Measurements from ENCODE around the gene NT5C2. TPM values are rescaled to one million over a fixed set of nuclear protein-coding genes. Genes with fewer than 3 reads are reported as not detected.

Gene NT5C2
- total RNA-seq, 4 donors from 2014 or later, result 33.5 to 53.2 (median 35.3) TPM

GRCh38 chr10:103086261-103086660 lies 106.8 kb downstream of the NT5C2 start:
- H3K4me3 ChIP-seq, result no peak overlapping the region
- in situ Hi-C loops (cut with MboI; ENCODE audit: low sequenced_read_pairs in 4 of 4), result no loop called here
- H3K27me3 ChIP-seq, result no peaks in the 10 kb centered on the region
- no peak for DNase-seq
- intact Hi-C loops (cut with DNase I; ENCODE audit: low total_unique reads), result no loop called here
- ATAC-seq, result no peak
- H3K36me3 ChIP-seq, result peaks cover 7 to 76% of the 10 kb centered on the region in 2 donors
- TF ChIP-seq CTCF (IDR thresholded peaks at IDR 0.05 in 4 of 5, conservative IDR thresholded peaks at IDR 0.05 in 1 of 5), result no peak
- H3K4me1 ChIP-seq, result no peaks in the 10 kb centered on the region
- no peaks in the 10 kb centered on the region for H3K9me3 ChIP-seq
- no peak overlapping the region for H3K27ac ChIP-seq

- Histone ChIP-seq H3K27ac (no peak overlapping the region), H3K27me3 (no peaks in the 10 kb centered on the region), H3K9me3 (no peaks in the 10 kb centered on the region), H3K4me3 (no peak overlapping the region), H3K36me3 (peaks cover 3 to 53% of the 10 kb centered on the region in 2 donors), H3K4me1 (no peaks in the 10 kb centered on the region)
- in situ Hi-C loops (cut with MboI; ENCODE audit: low sequenced_read_pairs in 4 of 4), result no loop called here
- intact Hi-C loops (cut with DNase I; ENCODE audit: low total_unique reads), result no loop called here
- no peak for ATAC-seq
- no peak for TF ChIP-seq POLR2A (IDR thresholded peaks at IDR 0.05)
- TF ChIP-seq CTCF (IDR thresholded peaks at IDR 0.05 in 4 of 5, conservative IDR thresholded peaks at IDR 0.05 in 1 of 5), result no peak
- DNase-seq, result no peak
Observed at GRCh38 chr10:103083977-103084320, 109.1 kb downstream of the NT5C2 start.

- H3K4me3 ChIP-seq, result no peak overlapping the region
- intact Hi-C loops (cut with DNase I; ENCODE audit: low total_unique reads), result no loop called here
- H3K36me3 ChIP-seq, result peaks cover 3 to 48% of the 10 kb centered on the region in 2 donors
- no peaks in the 10 kb centered on the region for H3K4me1 ChIP-seq
- no peaks in the 10 kb centered on the region for H3K27me3 ChIP-seq
- in situ Hi-C loops (cut with MboI; ENCODE audit: low sequenced_read_pairs in 4 of 4), result no loop called here
- ATAC-seq (no peak), DNase-seq (no peak)
- H3K9me3 ChIP-seq, result no peaks in the 10 kb centered on the region
- TF ChIP-seq CTCF (IDR thresholded peaks at IDR 0.05 in 4 of 5, conservative IDR thresholded peaks at IDR 0.05 in 1 of 5), result no peak
- TF ChIP-seq POLR2A (IDR thresholded peaks at IDR 0.05), result no peak
- no peak overlapping the region for H3K27ac ChIP-seq
Observed at GRCh38 chr10:103083266-103083976, 109.7 kb downstream of the NT5C2 start.

GRCh38 chr10:103082683-103083082 lies 110.4 kb downstream of the NT5C2 start:
- no peak overlapping the region for H3K27ac ChIP-seq
- no peaks in the 10 kb centered on the region for H3K27me3 ChIP-seq
- intact Hi-C loops (cut with DNase I; ENCODE audit: low total_unique reads) (no loop called here), in situ Hi-C loops (cut with MboI; ENCODE audit: low sequenced_read_pairs in 4 of 4) (no loop called here)
- no peak overlapping the region for H3K4me3 ChIP-seq
- no peaks in the 10 kb centered on the region for H3K4me1 ChIP-seq
- H3K36me3 ChIP-seq, result peaks cover under 1 to 40% of the 10 kb centered on the region in 2 donors
- ATAC-seq, result no peak
- TF ChIP-seq POLR2A (IDR thresholded peaks at IDR 0.05), result no peak
- no peak for TF ChIP-seq CTCF (IDR thresholded peaks at IDR 0.05 in 4 of 5, conservative IDR thresholded peaks at IDR 0.05 in 1 of 5)
- no peaks in the 10 kb centered on the region for H3K9me3 ChIP-seq
- no peak for DNase-seq
